T-cell (primary cell): ENCODE results near the gene HSPA4. TPM values are rescaled to one million over a fixed set of nuclear protein-coding genes. Genes with fewer than 3 reads are reported as not detected.
"Not testable (repeated sequence)": the region's sequence is repeated elsewhere in the genome, so short reads cannot be mapped to it uniquely, and the experiment has no call there.

Experiments used
- ATAC-seq, 4 experiments: fragments of 200-7000 bp in 3 of 4; fragments of 150-1000 bp in 1 of 4; cut with Tn5 transposase; replicated peaks in 1 of 4; 1 replicate in 3 of 4; 2 replicates in 1 of 4; pipeline ENCODE4 v1.10.0; 2021; ENCODE audit warnings: moderate library complexity in 3 of 4, mild to moderate bottlenecking in 2 of 4, moderate number of reproducible peaks in 1 of 4
- CTCF ChIA-PET, 2 donors: fragments of 300-600 bp; sonication (Branson Sonifier 250); formaldehyde crosslinking; loops; one replicate each; lab custom pipeline; 2022; ENCODE audit warnings: antibody characterized with exemption in 2 of 2; lab: Charles Lee
- POLR2A ChIA-PET, 2 donors: fragments of 300-600 bp; sonication (Branson Sonifier 250); formaldehyde crosslinking; loops; one replicate each; lab custom pipeline; 2022; ENCODE audit warnings: antibody characterized with exemption in 2 of 2; lab: Charles Lee
- DNase-seq, 35 experiments: peaks; one replicate each; pipeline versions ENCODE4 v3.0.0 to v3.0.0-alpha.2; 2013 to 2023
- H3K27ac ChIP-seq: one replicate; pipeline ENCODE4 v1.5.1; 2013; ENCODE audit warnings: low read length
- H3K27me3 ChIP-seq, 2 experiments: replicated peaks in 1 of 2; 1 replicate in 1 of 2; 2 replicates in 1 of 2; pipeline versions ENCODE4 v1.6.1 to v1.7.0; 2013; ENCODE audit warnings: low read length in 1 of 2, mixed read lengths in 1 of 2; ENCODE audit not compliant: control insufficient read depth in 2 of 2, insufficient read depth in 2 of 2; ENCODE audit errors: extremely low read depth in 1 of 2
- H3K36me3 ChIP-seq, 2 donors: 1 replicate in 1 of 2; 2 replicates in 1 of 2; pipeline versions ENCODE4 v1.6.1 to v1.7.0; 2013; ENCODE audit warnings: low read length in 1 of 2; ENCODE audit not compliant: control insufficient read depth in 2 of 2, insufficient read depth in 1 of 2; ENCODE audit errors: extremely low read depth in 1 of 2
- H3K4me1 ChIP-seq, 2 experiments: 1 replicate in 1 of 2; 2 replicates in 1 of 2; pipeline versions ENCODE4 v1.6.1 to v1.7.0; 2013; ENCODE audit warnings: low read length in 2 of 2, mixed read lengths in 1 of 2; ENCODE audit not compliant: insufficient read depth in 2 of 2, control insufficient read depth in 1 of 2; ENCODE audit errors: extremely low read depth in 1 of 2
- H3K4me3 ChIP-seq, 2 donors: 1 replicate in 1 of 2; 2 replicates in 1 of 2; pipeline versions ENCODE4 v1.5.1 to v1.7.0; 2013; ENCODE audit warnings: mild to moderate bottlenecking in 2 of 2, low read length in 1 of 2, moderate library complexity in 1 of 2; ENCODE audit not compliant: control insufficient read depth in 1 of 2; ENCODE audit errors: extremely low read depth in 1 of 2
- H3K9me3 ChIP-seq: 2 replicates; pipeline ENCODE4 v1.7.0; 2013
- H3K27ac Mint-ChIP-seq, 2 donors: one replicate each; pipeline ENCODE4 v1.8.0; 2020 to 2021; ENCODE audit warnings: mild to moderate bottlenecking in 2 of 2, mixed read lengths in 2 of 2
- H3K27me3 Mint-ChIP-seq, 2 donors: one replicate each; pipeline ENCODE4 v1.8.0; 2021 to 2022; ENCODE audit warnings: mixed read lengths in 2 of 2
- H3K36me3 Mint-ChIP-seq: one replicate; pipeline ENCODE4 v1.8.0; 2021; ENCODE audit warnings: mixed read lengths
- H3K4me1 Mint-ChIP-seq, 3 donors: one replicate each; pipeline ENCODE4 v1.8.0; 2020 to 2022; ENCODE audit warnings: mixed read lengths in 3 of 3, mild to moderate bottlenecking in 1 of 3
- H3K4me3 Mint-ChIP-seq, 3 donors: one replicate each; pipeline ENCODE4 v1.8.0; 2020 to 2022; ENCODE audit warnings: mild to moderate bottlenecking in 3 of 3, mixed read lengths in 3 of 3, moderate library complexity in 3 of 3
- H3K9me3 Mint-ChIP-seq, 3 donors: one replicate each; pipeline ENCODE4 v1.8.0; 2020 to 2022; ENCODE audit warnings: mixed read lengths in 3 of 3
- WGBS: methylation state at CpG from one replicate; pipeline ENCODE4 v1.1.5; 2013; ENCODE audit warnings: missing lambda C conversion rate; ENCODE audit not compliant: insufficient coverage; 5-methylcytosine and 5-hydroxymethylcytosine counted together
- total RNA-seq, 35 experiments: library from RNA in 6 of 35; stranded (reverse) in 6 of 35; fragments of 120-200 nt in 1 of 35; gene quantifications; one replicate each; pipeline versions ENCODE4 v1.2.1 to v1.2.4 and lab custom pipeline; 2013 to 2026

Gene HSPA4
- total RNA-seq, 5 donors from 2014 or later (not counting 1 experiment from before 2014, with no cell fraction given): 47.0 to 55.3 (median 48.1) TPM

GRCh38 chr5:133079048-133079447 is 27.2 kb downstream of the HSPA4 start:
- no peak overlapping the region for H3K27ac Mint-ChIP-seq
- peaks cover 15 to 18% (median 16%) of the 10 kb centered on the region in 3 donors for H3K4me1 Mint-ChIP-seq
- no CpG with 5 or more reads among the region's 3 CpGs for whole genome bisulfite sequencing
- no peaks in the 10 kb centered on the region for H3K27me3 Mint-ChIP-seq
- H3K4me1 ChIP-seq: no peaks in the 10 kb centered on the region
- H3K36me3 Mint-ChIP-seq: peaks cover 42% of the 10 kb centered on the region
- POLR2A ChIA-PET: no interaction called here
- no peak for ATAC-seq
- no peak for DNase-seq
- H3K36me3 ChIP-seq: peaks cover 6 to 61% of the 10 kb centered on the region in 2 donors
- H3K9me3 Mint-ChIP-seq: no peaks in the 10 kb centered on the region
- no peak overlapping the region for H3K27ac ChIP-seq
- no peak overlapping the region for H3K4me3 Mint-ChIP-seq
- CTCF ChIA-PET: no interaction called here
- no peaks in the 10 kb centered on the region for H3K9me3 ChIP-seq
- H3K4me3 ChIP-seq: no peak overlapping the region
- no peaks in the 10 kb centered on the region for H3K27me3 ChIP-seq

- CTCF ChIA-PET: no interaction called here
- H3K4me3 ChIP-seq: no peak overlapping the region
- no peak overlapping the region for H3K4me3 Mint-ChIP-seq
- ATAC-seq (no peak), DNase-seq (no peak)
- peaks cover 42% of the 10 kb centered on the region for H3K36me3 Mint-ChIP-seq
- no peaks in the 10 kb centered on the region for H3K4me1 ChIP-seq
- WGBS: 93% methylated on average over 5 of the region's 7 CpGs
- no peaks in the 10 kb centered on the region for H3K9me3 ChIP-seq
- H3K27ac Mint-ChIP-seq: peak overlapping the region in 1 of 2 donors; percentile 34
- H3K9me3 Mint-ChIP-seq: no peaks in the 10 kb centered on the region
- no peak overlapping the region for H3K27ac ChIP-seq
- no peaks in the 10 kb centered on the region for H3K27me3 Mint-ChIP-seq
- POLR2A ChIA-PET: no interaction called here
- H3K4me1 Mint-ChIP-seq: peaks cover 15 to 16% (median 15%) of the 10 kb centered on the region in 3 donors
- H3K27me3 ChIP-seq: no peaks in the 10 kb centered on the region
- H3K36me3 ChIP-seq: peaks cover 10 to 48% of the 10 kb centered on the region in 2 donors
Measured at GRCh38 chr5:133081036-133081435, 29.2 kb downstream of the HSPA4 start.

GRCh38 chr5:133081703-133082102 is 29.9 kb downstream of the HSPA4 start:
- peaks cover 14 to 17% (median 16%) of the 10 kb centered on the region in 3 donors for H3K4me1 Mint-ChIP-seq
- no peaks in the 10 kb centered on the region for H3K4me1 ChIP-seq
- H3K9me3 ChIP-seq: no peaks in the 10 kb centered on the region
- WGBS: no CpG with 5 or more reads among the region's 1 CpG
- no peak overlapping the region for H3K4me3 ChIP-seq
- CTCF ChIA-PET: no interaction called here
- DNase-seq (no peak), ATAC-seq (no peak)
- H3K9me3 Mint-ChIP-seq: no peaks in the 10 kb centered on the region
- peaks cover 44% of the 10 kb centered on the region for H3K36me3 Mint-ChIP-seq
- H3K27me3 Mint-ChIP-seq: no peaks in the 10 kb centered on the region
- no peak overlapping the region for H3K4me3 Mint-ChIP-seq
- POLR2A ChIA-PET: no interaction called here
- H3K36me3 ChIP-seq: peaks cover 10 to 46% of the 10 kb centered on the region in 2 donors
- H3K27ac ChIP-seq: no peak overlapping the region
- H3K27me3 ChIP-seq: no peaks in the 10 kb centered on the region
- H3K27ac Mint-ChIP-seq: no peak overlapping the region

- no peaks in the 10 kb centered on the region for H3K27me3 ChIP-seq
- Mint-ChIP-seq H3K27ac (no peak overlapping the region), H3K4me1 (peaks cover 14 to 17% (median 16%) of the 10 kb centered on the region in 3 donors), H3K4me3 (no peak overlapping the region), H3K27me3 (no peaks in the 10 kb centered on the region), H3K9me3 (no peaks in the 10 kb centered on the region), H3K36me3 (peaks cover 40% of the 10 kb centered on the region)
- no peak overlapping the region for H3K4me3 ChIP-seq
- ChIA-PET CTCF (no interaction called here), POLR2A (no interaction called here)
- H3K9me3 ChIP-seq: no peaks in the 10 kb centered on the region
- H3K27ac ChIP-seq: no peak overlapping the region
- no peak for DNase-seq
- no peaks in the 10 kb centered on the region for H3K4me1 ChIP-seq
- ATAC-seq: no peak
- 100% methylated on average over 1 of the region's 4 CpGs for WGBS
- H3K36me3 ChIP-seq: peaks cover 8 to 46% of the 10 kb centered on the region in 2 donors
Measured at GRCh38 chr5:133082128-133082527, 30.3 kb downstream of the HSPA4 start.

GRCh38 chr5:133083901-133084300 is 32.1 kb downstream of the HSPA4 start:
- no CpG with 5 or more reads among the region's 1 CpG for WGBS
- no peaks in the 10 kb centered on the region for H3K27me3 ChIP-seq
- H3K4me1 Mint-ChIP-seq: peaks cover 8 to 14% (median 12%) of the 10 kb centered on the region in 3 donors
- H3K9me3 Mint-ChIP-seq: no peaks in the 10 kb centered on the region
- no peak overlapping the region for H3K27ac Mint-ChIP-seq
- ChIA-PET CTCF (no interaction called here), POLR2A (no interaction called here)
- no peak for DNase-seq
- no peaks in the 10 kb centered on the region for H3K27me3 Mint-ChIP-seq
- H3K4me3 Mint-ChIP-seq: no peak overlapping the region
- peaks cover 48% of the 10 kb centered on the region for H3K36me3 Mint-ChIP-seq
- H3K4me3 ChIP-seq: no peak overlapping the region
- no peaks in the 10 kb centered on the region for H3K9me3 ChIP-seq
- no peak overlapping the region for H3K27ac ChIP-seq
- no peaks in the 10 kb centered on the region for H3K4me1 ChIP-seq
- H3K36me3 ChIP-seq: peaks cover 7 to 49% of the 10 kb centered on the region in 2 donors
- no peak for ATAC-seq

GRCh38 chr5:133085171-133085570 is 33.4 kb downstream of the HSPA4 start:
- CTCF ChIA-PET: not testable (repeated sequence)

More at GRCh38 chr5:133085171-133085570, 33.4 kb downstream of the HSPA4 start:
- H3K36me3 Mint-ChIP-seq: peaks cover 47% of the 10 kb centered on the region
- H3K36me3 ChIP-seq: peaks cover 7 to 53% of the 10 kb centered on the region in 2 donors
- not testable (repeated sequence) for H3K27ac ChIP-seq, H3K4me3 Mint-ChIP-seq, DNase-seq, H3K27ac Mint-ChIP-seq, H3K4me1 ChIP-seq, H3K4me3 ChIP-seq, ATAC-seq, H3K27me3 ChIP-seq, H3K9me3 Mint-ChIP-seq, H3K4me1 Mint-ChIP-seq, H3K27me3 Mint-ChIP-seq, H3K9me3 ChIP-seq
- no CpG with 5 or more reads among the region's 6 CpGs for WGBS
- POLR2A ChIA-PET: interaction anchor here in 1 of 2 donors (0.6 kb wide), 1 partner anchor 16 kb away, joined by 3 read pairs; no protein-coding TSS in a partner anchor
